Upper lobe of left lung (tissue), 4 donors: ENCODE results near the gene SEMA6D.

ENCODE experiments used
- CTCF ChIP-seq, 6 experiments: fragments of 450-650 bp in 4 of 6; fragments of 200-600 bp in 2 of 6; sonication (generic) in 2 of 6; IDR thresholded peaks; one replicate each; pipeline ENCODE4 v1.5.1; 2016 to 2019; ENCODE audit warnings: antibody characterized with exemption in 6 of 6
- POLR2AphosphoS5 ChIP-seq, 2 donors: sonication (generic); formaldehyde crosslinking; IDR thresholded peaks; one replicate each; pipeline ENCODE4 v1.5.1; 2017; ENCODE audit warnings: antibody characterized with exemption in 2 of 2

GRCh38 chr15:47753591-47753990, 36.3 kb downstream of the SEMA6D start:
- TF ChIP-seq CTCF (IDR thresholded peaks at IDR 0.05) (no peak), POLR2AphosphoS5 (IDR thresholded peaks at IDR 0.05) (no peak)
